Stimulated activated CD8-positive, alpha-beta memory T cell treated with anti-CD3 and anti-CD28 coated beads, Interleukin-4, amount 100 ng/mL, for 1 hour (primary cell): Measurements from ENCODE around the gene NXPH4.
A peak's percentile ranks its signal among the peaks of the same experiment; 100 is the strongest.

Source experiments
- DNase-seq, 2 donors: peaks; one replicate each; pipeline ENCODE4 v3.0.0-alpha.2; 2020; ENCODE audit warnings: low read depth in 2 of 2, low spot score in 1 of 2

The NXPH4 gene

DNA sequence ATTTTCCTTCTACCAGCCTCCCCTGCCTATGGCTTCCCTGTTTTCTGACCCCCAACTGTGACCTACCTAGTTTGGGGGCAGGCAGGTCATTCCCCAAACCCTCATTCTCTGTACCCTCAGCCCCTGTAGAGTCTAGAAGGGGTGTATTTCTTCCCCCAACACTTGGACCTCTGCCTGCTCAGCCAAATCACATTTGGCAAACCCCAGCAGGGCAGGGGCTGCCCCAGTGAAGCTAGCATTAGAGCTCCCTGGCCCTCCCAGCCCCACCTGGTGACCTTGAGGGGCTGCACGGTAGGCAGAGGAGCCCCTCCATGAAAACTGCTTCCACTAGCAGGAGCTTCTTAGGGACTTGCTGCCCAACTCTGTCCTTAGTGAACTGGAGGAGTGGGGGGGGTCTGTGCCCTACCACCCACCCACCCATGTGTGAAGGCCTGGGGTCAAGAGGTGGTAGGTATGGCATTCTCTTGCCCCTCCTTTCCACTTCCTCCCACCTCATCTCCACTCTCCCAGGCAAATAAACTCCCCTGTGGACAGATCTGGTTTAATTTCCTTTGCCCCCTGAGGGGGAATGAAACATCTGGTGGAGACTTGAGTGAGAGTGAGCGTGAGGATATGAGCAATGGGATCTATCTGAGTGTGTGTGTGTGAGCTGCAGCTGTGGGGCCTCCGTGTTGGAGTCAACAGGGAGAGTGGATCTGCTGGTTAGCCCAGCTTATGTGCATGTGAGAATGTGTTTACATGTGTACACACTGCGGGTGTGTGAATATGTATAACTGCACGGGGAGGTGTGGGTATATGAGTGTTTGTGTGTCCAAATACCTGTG lies 1.6 kb downstream of the NXPH4 start:
- DNase-seq: no peak

DNA sequence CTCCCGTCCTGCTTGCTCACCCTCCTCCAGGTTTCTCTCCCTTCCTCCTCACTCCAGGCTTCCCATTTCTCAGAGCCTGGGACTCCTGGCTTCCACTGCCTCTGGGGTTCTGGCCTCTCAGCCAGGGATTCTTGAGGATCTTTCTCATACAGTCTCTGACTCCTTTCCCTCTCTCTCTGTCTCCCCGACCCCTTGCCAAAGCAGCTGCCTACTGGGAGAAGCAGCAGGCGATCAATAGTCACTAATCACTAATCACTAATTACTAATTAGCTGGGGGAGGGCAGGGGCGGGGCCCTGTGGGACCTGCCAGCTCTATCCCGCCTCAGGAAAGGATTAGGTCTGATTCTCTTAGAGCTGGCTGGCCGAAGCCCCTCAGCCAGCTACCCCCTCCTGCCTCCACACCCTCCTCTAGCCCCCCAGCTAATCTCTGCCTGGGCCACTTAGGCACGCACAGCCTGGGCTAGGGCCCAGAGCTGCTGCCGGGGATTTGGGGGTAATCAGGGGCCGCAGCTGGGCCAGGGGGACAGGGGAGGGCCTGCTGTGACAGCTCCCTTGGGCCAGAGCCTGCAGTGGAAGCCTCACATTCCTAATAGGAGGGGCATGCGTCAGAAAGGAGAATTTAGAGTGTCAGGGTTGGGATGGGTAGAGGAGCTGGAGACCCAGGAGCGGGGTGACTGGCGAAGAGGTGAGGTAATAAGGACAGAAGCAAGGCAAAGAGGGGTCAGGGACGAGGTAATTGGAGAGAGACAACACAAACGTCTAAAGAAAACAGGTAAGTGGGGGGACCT lies 2.8 kb downstream of the NXPH4 start:
- DNase-seq: no peak

DNA sequence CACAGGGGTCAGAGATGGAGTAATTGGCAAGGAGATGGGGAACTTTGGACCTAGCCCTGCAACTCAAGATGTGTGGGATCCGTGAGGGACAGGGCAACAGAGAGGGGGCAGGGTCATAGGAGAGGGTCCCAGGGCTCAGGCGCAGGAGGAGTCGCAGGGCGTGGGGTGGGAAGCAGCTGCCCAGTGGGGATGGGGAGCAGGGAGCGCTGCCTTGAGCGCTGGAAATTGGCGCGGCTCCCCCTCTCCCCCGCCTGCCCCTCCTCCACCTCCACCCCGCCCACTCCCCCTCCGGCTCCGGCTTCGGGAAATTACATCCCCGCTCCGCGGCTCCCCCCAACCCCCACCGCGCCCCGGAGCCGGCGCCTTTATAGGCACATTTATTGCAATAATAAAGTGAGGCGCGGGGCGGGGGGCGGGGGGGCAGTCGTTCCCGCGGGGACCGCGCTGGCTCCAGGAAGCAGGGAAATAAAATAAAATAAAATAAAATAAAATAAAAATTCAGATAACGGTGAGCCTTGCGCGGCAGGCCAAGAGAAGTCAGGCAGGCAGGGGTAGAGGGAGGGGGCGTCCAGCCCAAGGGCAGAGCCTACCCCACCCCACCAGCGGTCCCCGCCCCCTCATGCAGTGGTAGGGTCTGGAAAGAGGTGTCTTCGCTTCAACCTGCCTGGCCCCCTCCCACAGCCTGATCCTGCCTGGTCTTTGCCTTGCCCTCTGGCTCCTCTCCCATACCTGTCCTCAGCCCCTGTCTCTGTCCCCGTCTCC lies 3.6 kb downstream of the NXPH4 start:
- DNase-seq: no peak

DNA sequence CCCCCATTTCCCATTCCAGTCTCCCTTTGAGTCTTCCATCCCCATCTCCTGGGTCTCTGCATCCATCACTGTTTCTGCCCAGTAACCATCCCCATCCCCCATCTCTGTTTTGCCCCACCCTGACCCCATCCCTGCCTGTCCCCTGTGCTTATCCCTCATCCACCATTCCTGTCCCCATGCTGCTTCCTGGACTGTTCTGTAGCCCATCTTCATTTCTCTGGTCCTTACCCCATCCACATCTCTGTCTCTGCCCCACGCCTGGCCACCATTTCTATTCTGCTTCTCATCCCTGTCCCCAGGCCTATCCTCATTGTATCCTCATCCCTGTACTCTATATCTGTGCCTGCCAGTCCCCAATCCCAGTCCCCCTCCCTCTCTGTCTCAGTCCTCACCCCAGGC lies 4.2 kb downstream of the NXPH4 start:
- DNase-seq: no peak

DNA sequence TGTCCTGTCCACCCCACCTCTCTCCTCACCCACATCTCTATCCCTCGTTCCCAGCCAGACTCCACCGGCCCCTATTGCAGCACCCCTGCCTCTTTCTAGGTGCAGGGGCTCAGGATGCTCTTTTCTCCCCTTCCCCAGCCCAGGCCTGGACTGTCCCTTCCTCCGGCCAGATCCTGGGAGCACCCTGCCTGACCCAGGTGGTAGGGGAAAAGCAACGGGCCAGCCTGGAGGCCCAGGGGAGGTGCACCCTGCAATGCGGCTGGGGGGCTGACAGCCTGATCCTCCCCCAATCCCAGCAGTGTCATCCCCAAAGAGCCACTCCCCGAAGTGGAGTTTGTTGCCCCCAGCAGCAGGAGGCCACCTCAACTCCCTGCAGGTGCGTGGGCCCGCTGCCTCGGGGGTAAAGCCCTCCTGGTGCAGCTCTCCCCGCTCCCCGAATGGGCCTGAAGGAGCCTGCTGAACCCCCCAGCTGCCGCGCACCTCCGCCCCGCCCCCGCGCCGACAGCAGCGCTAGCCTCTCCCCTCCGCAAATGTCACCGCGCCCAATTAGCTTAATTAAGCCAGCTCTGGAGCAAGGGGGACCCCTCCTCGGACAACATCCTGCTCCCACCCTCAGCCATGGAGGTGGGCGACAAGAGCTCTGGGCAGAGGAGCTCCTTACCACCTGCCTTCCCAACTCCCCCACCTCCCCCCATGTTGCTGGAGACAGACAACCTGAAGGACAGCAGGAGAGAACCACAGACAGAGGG lies 4.7 kb downstream of the NXPH4 start:
- DNase-seq: no peak

DNA sequence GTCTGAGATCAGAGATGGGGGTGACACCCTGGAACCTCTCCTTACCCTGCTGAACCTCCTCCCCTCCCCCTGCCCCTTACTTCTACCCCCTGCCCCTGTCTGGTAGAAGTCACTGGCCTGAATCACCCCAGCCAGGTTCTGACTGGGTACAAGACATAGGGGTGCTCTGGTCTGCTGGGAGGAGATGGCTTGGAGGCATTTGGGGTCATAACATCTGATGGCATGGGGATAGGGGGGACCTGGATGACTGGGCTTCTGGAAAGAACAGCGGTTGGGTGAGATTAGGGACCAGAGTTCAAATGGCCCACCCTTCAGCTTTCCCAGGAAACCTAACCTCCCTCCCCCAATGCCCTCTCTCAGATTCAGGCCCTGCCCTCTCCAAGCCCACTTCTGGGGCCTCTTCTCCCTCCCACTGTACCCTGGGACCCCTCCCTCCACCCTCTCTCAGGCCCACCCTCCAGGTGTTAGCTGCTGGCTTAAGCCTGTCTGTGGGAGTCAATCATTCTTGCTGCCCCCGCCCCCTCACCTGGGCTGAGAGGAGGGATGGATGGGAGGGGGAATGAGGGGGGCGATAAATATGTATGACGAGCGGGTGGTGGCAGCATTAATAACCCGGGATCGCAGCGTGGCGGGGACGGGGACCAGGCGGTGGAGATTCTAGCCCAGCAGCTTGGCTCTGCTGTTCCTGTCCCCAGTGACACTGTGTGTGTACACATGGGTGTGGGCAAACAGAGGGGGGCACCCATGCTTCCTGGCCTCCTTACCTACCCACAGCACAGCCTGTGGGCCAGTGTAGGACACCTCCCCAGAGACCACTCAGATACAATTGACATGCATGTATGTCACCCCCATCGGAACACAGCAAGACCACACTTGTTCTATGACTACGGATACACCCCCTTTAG lies 5.9 kb downstream of the NXPH4 start:
- DNase-seq: no peak

DNA sequence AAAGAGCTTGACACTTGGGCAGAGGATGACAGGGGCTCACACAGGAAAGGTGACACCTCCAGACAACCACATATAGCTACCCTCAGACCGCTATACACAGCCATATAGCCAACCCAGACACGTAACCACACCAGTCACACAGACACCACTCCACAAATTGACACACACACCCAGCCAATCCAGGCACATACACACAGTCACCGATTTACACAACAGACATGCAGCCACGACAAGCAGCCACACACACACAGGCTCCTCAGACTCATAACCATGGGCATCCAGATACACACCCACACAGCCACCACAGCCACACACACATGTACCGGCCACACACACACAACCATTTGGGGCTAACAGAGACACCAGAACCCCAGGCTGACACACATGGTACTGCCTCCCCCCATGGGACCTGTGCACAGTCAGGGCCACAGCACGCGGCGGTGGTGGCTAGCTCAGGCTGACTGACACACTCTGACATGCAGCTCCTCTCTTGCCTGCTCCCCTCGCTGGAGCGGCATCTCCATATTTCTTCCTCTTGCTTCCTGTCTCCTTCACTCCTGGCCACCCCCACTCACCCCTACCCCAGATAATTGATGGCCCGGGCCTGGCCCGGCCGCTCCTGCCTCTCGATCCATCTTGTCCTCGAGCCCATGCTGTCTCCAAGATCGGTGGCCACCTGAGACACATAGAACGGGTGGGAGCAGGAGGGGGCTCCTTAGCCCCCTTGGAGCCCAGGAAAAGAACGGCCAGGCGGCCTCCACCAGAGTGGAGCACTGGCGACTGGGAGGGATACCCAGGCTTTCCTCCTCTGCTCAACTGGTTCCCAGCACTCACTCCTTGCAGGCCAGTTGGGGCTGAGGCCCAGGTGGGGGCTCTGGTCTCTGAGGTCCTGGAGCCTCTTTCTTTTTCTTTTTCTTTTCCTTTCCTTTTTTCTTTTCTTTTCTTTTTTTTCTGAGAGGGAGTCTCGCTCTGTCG lies 6.9 kb downstream of the NXPH4 start:
- no peak for DNase-seq

DNA sequence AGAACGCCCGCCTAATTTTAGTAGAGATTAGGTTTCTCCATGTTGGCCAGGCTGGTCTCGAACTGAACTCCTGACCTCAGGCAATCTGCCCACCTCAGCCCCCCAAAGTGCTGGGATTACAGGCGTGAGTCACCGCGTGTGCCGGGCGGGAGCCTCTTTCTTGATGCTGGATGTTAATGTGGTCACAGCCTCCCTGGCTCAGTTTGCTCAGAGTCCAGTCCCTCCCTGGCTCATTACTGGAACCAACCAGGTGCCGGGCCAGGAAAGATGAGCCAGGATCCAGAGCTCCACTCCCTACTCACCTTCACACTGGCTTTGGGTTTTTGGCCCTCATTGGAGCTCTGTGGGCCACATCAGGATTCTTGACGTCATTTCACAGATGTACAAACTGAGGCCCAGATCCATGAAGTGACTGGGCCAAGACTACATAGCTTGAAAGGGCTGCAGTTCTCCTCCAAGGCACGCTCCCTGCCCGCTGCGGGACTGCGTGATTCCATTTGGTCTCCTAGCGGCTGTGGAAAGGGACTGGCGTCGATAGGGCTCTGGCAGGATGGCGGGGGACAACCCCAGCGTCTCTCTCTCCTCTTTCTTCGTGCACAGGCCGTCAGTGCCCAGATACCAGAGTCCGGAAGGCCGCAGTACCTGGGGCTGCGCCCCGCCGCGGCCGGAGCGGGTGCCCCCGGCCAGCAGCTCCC lies 7.8 kb downstream of the NXPH4 start:
- no peak for DNase-seq

DNA sequence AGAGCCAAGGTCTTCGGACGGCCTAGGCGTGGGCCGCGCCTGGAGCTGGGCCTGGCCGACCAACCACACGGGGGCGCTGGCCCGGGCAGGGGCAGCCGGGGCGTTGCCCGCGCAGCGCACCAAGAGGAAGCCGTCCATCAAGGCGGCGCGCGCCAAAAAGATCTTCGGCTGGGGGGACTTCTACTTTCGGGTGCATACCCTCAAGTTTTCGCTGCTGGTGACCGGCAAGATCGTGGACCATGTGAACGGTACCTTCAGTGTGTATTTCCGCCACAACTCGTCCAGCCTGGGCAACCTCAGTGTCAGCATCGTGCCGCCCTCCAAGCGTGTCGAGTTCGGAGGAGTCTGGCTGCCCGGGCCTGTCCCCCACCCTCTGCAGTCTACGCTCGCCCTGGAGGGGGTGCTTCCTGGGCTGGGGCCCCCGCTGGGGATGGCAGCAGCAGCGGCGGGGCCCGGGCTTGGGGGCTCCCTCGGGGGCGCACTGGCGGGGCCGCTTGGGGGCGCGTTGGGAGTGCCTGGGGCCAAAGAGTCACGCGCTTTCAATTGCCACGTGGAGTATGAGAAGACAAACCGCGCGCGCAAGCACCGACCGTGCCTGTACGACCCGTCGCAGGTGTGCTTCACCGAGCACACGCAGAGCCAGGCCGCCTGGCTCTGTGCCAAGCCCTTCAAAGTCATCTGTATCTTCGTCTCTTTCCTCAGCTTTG lies 8.5 kb downstream of the NXPH4 start:
- DNase-seq: no peak

DNA sequence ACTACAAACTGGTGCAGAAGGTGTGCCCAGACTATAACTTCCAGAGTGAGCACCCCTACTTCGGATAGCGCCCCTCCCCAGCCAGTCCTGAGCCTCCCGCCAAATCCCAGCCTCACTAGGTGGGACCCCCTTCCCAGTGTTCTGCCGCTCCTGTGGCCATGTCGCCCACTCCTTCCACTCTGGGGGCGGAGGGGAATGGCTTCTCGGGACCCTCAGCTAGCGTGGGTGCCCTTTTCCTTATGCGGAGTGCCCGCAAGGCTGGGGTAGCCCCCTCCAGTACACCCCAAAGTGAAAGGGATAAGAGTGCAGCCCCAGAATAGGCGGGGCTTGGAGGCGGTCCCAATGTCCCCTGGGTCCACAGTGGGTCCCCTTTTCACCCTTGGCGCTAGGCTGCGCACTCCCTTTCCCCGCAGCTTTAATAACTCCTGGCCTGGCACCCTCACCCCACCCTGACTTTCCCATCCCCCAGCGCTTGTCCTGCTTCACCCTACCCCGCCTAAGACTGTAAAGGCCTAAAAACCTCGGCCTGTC lies 9.2 kb downstream of the NXPH4 start:
- DNase-seq: no peak

DNA sequence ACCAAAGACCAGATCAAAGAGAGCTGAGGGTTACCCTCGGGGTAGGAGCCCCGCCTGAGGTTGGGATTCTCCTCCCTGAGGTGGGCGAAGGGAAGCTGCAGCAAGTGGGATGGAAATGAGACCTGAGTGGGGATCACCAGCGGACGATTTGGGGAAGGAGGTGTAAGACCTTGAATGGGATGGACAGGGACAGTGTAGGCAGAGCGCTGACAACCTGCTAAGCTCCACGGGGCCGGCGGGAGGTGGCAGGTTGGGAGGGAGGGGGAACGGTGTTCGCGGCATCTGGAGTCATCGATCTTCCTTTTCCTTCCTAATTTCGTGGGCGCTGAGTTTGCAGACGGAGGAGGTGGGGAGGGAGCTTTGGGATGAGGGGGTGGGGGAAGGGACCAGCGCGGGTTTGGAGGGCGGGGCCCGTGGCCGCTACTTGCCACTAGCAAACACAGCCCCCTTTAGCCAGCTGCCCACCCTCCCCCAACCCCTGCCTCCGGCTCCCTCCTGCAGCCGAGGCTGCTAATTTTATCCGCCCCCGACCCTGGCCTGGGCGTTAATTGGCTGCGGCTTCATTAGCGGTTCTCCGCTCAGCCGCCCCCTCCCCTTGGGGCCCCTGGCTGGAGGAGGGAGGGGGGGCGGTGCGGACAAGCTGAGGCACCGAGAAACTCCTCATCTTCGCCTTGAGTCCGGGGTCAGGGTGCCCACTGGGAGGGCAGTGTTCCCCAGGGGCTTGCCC lies 10.2 kb downstream of the NXPH4 start:
- no peak for DNase-seq

DNA sequence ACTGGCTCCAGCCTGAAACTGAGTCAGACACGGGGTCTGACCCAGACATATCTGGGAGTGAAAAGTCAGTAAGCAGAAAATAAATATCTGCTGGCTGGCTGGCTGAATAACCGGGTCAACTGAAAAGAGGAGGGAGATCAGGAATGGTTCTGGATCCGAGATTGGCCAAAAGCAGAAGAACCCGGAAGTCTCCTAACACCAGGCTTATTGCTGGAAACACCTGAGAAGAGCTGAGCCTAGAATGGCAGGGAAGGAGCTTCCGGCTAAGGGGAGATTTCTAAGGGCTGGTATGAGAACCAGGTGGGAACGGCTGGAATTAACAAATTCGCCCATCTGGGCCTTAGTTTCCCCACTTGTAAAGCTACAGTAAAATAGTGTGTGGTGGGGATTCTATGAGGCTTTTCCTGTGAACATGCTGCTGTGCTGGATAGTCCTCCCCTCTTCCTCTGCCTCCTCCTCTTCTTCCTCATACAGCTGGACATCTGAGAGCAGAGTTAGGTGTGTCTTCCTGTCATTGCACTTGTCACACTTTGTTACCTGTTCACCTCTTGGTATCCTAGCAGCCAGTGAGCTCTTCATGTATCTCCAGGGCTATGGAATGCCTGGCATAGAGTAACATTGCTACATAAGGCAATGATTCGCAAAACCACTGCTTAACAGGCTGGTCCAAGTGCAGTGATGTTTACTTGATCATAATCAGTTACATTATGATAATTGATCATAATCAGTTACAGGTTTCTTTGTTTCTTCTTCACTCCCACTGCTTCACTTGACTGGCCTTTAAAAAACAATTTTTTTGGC lies 10.9 kb downstream of the NXPH4 start:
- DNase-seq: no peak

DNA sequence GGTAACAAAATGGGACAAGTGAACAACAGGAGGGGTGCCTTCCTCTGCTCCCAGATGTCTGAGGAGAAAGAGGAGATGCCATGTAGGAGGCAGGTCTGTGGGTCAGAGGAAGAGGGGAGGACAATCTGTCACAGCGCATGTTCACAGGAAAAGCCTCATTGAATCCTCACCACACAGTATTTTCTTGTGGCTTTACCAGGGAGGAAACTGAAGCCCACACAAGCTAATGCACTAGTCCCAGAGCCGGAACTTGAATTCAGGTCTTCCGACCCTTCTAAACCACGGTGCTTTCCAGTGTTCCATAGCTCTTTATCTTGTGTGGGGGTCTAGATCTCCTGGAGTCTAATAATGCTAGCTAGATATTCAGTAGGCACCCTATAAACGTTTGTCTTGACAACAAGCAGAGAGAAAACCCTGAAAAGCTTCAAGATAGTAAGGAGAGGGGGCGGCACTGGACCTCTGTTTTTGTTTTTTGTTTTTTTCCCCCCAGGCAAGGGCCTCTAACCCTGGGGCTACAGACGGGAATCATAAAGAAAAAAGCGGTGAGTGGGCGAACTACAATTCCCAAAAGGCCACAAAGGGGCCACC lies 12.5 kb downstream of the NXPH4 start:
- no peak for DNase-seq

DNA sequence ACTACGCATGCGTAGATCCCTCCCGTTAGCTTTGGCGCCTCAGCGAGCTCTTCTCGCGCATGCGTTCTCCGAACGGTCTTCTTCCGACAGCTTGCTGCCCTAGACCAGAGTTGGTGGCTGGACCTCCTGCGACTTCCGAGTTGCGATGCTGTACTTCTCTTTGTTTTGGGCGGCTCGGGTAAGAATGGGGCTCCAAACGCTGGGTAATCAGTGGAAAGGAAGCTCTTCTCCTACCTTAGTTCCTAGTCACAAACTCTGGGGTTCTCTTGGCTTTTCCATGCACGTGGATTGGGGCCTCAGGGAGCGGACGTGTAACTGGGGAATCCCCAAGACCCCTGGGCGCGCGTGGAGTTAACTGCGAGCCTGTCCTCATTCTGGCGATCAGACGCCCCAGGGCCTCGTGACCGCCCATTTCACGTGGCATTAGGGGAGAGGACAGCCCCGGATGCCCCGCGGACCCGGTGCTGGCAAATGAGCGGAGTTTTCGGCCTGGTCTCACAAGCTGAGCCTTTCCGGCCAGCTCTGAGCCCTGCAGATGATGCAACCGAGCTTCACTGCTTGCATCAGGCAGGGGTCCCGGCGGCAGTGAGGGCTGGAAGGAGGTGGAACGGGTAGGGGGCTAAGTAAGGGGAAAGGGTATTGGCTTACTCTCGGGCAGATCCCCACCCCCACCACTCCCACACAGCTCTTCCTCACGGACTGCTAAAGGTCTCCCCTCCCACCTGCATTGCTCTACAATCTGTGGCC lies 13.2 kb downstream of the NXPH4 start, which contains the start of gene SHMT2:
TSS of gene SHMT2 (plus strand) at position 78 of the 747 bp plus-strand sequence. CDS start at position 146, 68 bp downstream.
- peak; percentile 84 to 91 for DNase-seq
